PFSK-1 (cell line): ENCODE results near the gene TTC34.

ENCODE experiments used
- FOXP2 ChIP-seq: optimal IDR thresholded peaks from 2 replicates; pipeline ENCODE3; 2011; ENCODE audit warnings: borderline replicate concordance, control low read depth, inconsistent platforms; ENCODE audit not compliant: insufficient read depth; ENCODE audit errors: extremely low read length, extremely low read depth
- POLR2AphosphoS5 ChIP-seq: IDR thresholded peaks from 2 replicates; pipeline ENCODE4 v1.6.1; 2012; ENCODE audit warnings: low read depth, mild to moderate bottlenecking, control low read depth, low read length, moderate library complexity
- REST ChIP-seq, 2 experiments: IDR thresholded peaks; 2 replicates each; pipeline versions ENCODE4 v1.6.1 to v1.8.0; 2011 to 2012; ENCODE audit warnings: low read depth in 2 of 2, low read length in 2 of 2, control low read depth in 1 of 2, inconsistent platforms in 1 of 2, mild to moderate bottlenecking in 1 of 2, moderate library complexity in 1 of 2; ENCODE audit not compliant: insufficient read depth in 1 of 2
- SIN3A ChIP-seq: IDR thresholded peaks from 2 replicates; pipeline ENCODE4 v1.6.1; 2012; ENCODE audit warnings: mild to moderate bottlenecking, low read length, moderate library complexity, borderline replicate concordance; ENCODE audit not compliant: insufficient read depth
- TAF1 ChIP-seq: IDR thresholded peaks from 2 replicates; pipeline ENCODE4 v1.6.1; 2012; ENCODE audit warnings: low read length, control low read depth, borderline replicate concordance; ENCODE audit not compliant: insufficient read depth

Gene TTC34

DNA sequence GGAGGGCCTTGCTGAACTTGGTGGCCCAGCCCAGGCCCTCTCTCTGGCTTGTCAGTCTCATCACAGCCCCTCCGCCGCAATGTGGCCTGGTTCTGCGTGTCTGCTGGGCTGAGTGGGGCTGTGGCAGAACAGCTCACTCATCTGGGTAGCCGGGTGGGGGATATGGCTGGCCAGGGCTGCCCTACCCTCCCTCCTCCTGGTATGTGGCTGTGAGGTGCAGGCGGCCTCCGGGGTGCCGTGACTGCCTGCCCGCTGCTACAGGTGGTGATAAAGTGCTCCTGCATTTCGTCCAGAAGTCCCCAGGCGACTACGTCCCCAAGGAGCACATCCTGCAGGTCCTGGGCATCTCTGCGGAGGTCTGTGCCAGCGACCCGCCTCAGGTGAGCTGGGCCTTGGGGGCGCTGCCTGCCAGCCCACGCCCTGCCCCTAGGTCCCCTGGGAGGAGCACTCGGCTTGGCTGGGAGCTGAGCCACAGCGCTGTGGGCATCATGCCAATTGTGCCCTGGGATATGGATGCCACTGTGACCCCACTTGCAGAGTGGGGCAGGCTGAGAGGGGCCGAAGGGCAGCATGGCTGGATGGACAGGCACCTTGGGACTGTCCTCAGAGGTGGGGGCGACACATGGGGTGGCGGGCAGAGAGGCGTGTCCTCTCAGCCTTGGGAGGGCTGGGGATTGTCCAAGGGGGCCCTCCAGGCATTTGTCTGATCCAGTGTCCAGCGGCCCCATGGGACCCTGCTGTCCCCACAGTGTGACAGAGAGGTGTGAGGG lies 212.6 kb downstream of the TTC34 start:
- TF ChIP-seq POLR2AphosphoS5 (no peak), REST (IDR thresholded peaks at IDR 0.05; ENCODE audit: insufficient read depth in 1 of 2, low read depth in 2 of 2, low read length in 2 of 2) (no peak), SIN3A (no peak), FOXP2 (no peak), TAF1 (no peak)

GRCh38 chr1:2587860-2588571 lies 213.5 kb downstream of the TTC34 start:
- TF ChIP-seq SIN3A (no peak), POLR2AphosphoS5 (no peak), FOXP2 (no peak), REST (IDR thresholded peaks at IDR 0.05; ENCODE audit: insufficient read depth in 1 of 2, low read depth in 2 of 2, low read length in 2 of 2) (no peak), TAF1 (no peak)

- TF ChIP-seq FOXP2, result no peak
- TF ChIP-seq REST (IDR thresholded peaks at IDR 0.05; ENCODE audit: insufficient read depth in 1 of 2, low read depth in 2 of 2, low read length in 2 of 2), result no peak
- no peak for TF ChIP-seq POLR2AphosphoS5
- no peak for TF ChIP-seq SIN3A
- TF ChIP-seq TAF1, result no peak
These were observed 214.2 kb downstream of the TTC34 start for GRCh38 chr1:2587071-2587859.

DNA sequence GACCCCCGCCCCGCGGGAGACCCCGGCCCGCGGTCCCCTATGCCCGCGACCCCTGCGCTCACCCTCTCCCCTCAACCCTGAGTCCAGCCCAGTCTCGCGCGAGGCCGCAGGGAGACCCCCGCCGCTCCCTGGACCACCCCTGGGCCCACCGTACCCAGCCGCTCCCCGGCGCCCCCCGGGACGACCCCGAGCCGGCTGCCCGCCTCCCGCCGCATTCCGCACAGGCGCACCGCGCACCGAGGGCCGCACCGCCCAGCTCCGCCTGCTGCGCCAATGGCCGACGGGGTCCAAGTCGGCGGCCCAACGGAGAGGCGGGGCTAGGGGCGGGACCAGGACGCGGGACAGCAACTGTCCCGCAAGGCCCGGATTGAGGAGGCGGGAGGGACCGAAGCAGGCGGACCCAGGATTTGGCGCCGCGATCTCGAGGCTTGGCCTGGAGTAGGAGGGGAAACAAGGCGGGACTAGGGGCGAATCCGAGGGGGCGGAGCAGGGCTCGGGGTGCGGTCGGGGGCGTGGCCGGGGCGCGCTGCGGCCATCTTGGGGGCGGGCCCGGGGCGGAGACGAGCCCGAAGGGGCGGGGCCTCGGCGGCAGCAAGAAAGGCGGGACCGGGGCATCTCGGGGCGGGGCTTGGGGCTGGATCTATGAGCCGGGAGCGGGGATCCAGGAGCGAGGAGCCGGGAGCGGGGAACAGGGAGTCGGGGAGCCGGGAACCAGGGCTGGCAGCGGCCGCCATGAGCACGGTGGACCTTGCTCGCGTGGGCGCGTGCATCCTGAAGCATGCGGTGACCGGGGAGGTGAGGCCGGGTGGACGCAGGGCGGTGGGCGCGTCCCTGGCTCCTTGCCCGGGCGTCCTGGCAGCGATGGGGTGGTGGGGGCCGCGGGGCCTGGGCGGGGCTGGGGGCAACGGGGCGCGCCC lies 215.1 kb downstream of the TTC34 start, which contains the start of gene PRXL2B:
Gene PRXL2B, plus strand, starts transcription at position 624 of the 917 bp plus-strand sequence. Its CDS starts 109 bp downstream, at position 733.
- TF ChIP-seq FOXP2 (no peak), POLR2AphosphoS5 (peak; percentile 51; the same call in 1 of the 2 replicates), SIN3A (no peak), TAF1 (no peak), REST (IDR thresholded peaks at IDR 0.05; ENCODE audit: insufficient read depth in 1 of 2, low read depth in 2 of 2, low read length in 2 of 2) (peak in 1 of 2 experiments; percentile 74; a peak in 2 of 4 replicates)
